GM21528 (cell line): ENCODE measurements around the gene COPS3.

Source experiments
- ATAC-seq: cut with Tn5 transposase; IDR thresholded peaks from one replicate; pipeline ENCODE4 v1.9.1; 2021; ENCODE audit warnings: mild to moderate bottlenecking, moderate library complexity; ENCODE audit not compliant: unreplicated experiment, low FRiP score

COPS3 gene

GRCh38 chr17:17198281-17198680, 82.8 kb downstream of the COPS3 start:
- no peak for ATAC-seq

- no peak for ATAC-seq
Measured at GRCh38 chr17:17196776-17197175, 84.3 kb downstream of the COPS3 start.
